ENCODE measurements around the gene SEPTIN5. TPM values are rescaled to one million over a fixed set of nuclear protein-coding genes. Genes with fewer than 3 reads are reported as not detected.

SEPTIN5 gene
- total RNA-seq, 1 experiment from 2014 or later, result 22.4 TPM

GRCh38 chr22:19749876-19750275 is 35.6 kb downstream of the SEPTIN5 start (continued):
- TF ChIP-seq FOXP4 (CRISPR knock-in tag; IDR thresholded peaks at IDR 0.05) (no peak), USF1 (CRISPR knock-in tag; IDR thresholded peaks at IDR 0.05) (no peak), SMAD3 (CRISPR knock-in tag; IDR thresholded peaks at IDR 0.05; ENCODE audit: borderline replicate concordance) (no peak), MYBL2 (CRISPR knock-in tag; IDR thresholded peaks at IDR 0.05) (no peak), ZBTB21 (CRISPR knock-in tag; IDR thresholded peaks at IDR 0.05; ENCODE audit: borderline replicate concordance) (no peak), MLX (CRISPR knock-in tag; IDR thresholded peaks at IDR 0.05) (no peak)

GRCh38 chr22:19750507-19751490 is 36.5 kb downstream of the SEPTIN5 start:
- Mint-ChIP-seq H3K27me3 (ENCODE audit: low read depth) (peaks cover 42% of the 10 kb centered on the region), H3K9me3 (no peaks in the 10 kb centered on the region), H3K27ac (no peak overlapping the region), H3K4me3 (no peak overlapping the region), H3K4me1 (peaks cover 2% of the 10 kb centered on the region), H3K36me3 (no peaks in the 10 kb centered on the region)
- CTCF ChIA-PET, result interaction anchor here (0.9 to 7.5 kb wide), 11 partner anchors 10 to 203 kb away, joined by 3 to 110 read pairs (median 4); partner anchors contain the start of gene GP1BB
- ATAC-seq (no peak), DNase-seq (ENCODE audit: low spot score) (no peak)
- TF ChIP-seq NFATC4 (CRISPR knock-in tag; IDR thresholded peaks at IDR 0.05) (no peak), PRRX2 (CRISPR knock-in tag; IDR thresholded peaks at IDR 0.05) (no peak), TCF7 (CRISPR knock-in tag; IDR thresholded peaks at IDR 0.05; ENCODE audit: low read depth) (no peak), ATF6 (CRISPR knock-in tag; IDR thresholded peaks at IDR 0.05) (no peak), GRHL2 (CRISPR knock-in tag; IDR thresholded peaks at IDR 0.05; ENCODE audit: insufficient replicate concordance, severe bottlenecking) (no peak), FOXP4 (CRISPR knock-in tag; IDR thresholded peaks at IDR 0.05) (no peak)
- POLR2A ChIA-PET, result no interaction called here

GRCh38 chr22:19751497-19752245 is 37.4 kb downstream of the SEPTIN5 start:
- Mint-ChIP-seq H3K4me3 (no peak overlapping the region), H3K36me3 (no peaks in the 10 kb centered on the region), H3K9me3 (no peaks in the 10 kb centered on the region), H3K4me1 (peaks cover 6% of the 10 kb centered on the region), H3K27ac (no peak overlapping the region), H3K27me3 (ENCODE audit: low read depth) (peaks cover 51% of the 10 kb centered on the region)
- ChIA-PET POLR2A (no interaction called here), CTCF (interaction anchor here (0.9 to 7.5 kb wide), 10 partner anchors 11 to 202 kb away, joined by 3 to 110 read pairs (median 4); partner anchors contain the start of gene GP1BB)
- ATAC-seq (no peak), DNase-seq (ENCODE audit: low spot score) (no peak)
- no peak for TF ChIP-seq IRF1 (CRISPR knock-in tag; IDR thresholded peaks at IDR 0.05)
- TF ChIP-seq GTF2I (CRISPR knock-in tag; conservative IDR thresholded peaks at IDR 0.05), result no peak
- TF ChIP-seq NFYB (CRISPR knock-in tag; conservative IDR thresholded peaks at IDR 0.05; ENCODE audit: low read depth), result no peak
- no peak for TF ChIP-seq TP53 (CRISPR knock-in tag; IDR thresholded peaks at IDR 0.05)
- TF ChIP-seq HMGXB4 (CRISPR knock-in tag; IDR thresholded peaks at IDR 0.05), result no peak
- TF ChIP-seq NFE2L1 (CRISPR knock-in tag; IDR thresholded peaks at IDR 0.05), result no peak
- TF ChIP-seq E2F1 (CRISPR knock-in tag; IDR thresholded peaks at IDR 0.05), result no peak

All from WTC11 (cell line).